ENCODE data around the gene HCK.
"Not testable (repeated sequence)": the region's sequence is repeated elsewhere in the genome, so short reads cannot be mapped to it uniquely, and the experiment has no call there.

HCK gene

GRCh38 chr20:32031007-32031958 is 20.8 kb upstream of the HCK start:
- Histone ChIP-seq H3K27ac (ENCODE audit: low read depth, low read length) (no peak overlapping the region), H3K36me3 (ENCODE audit: insufficient read depth, low read length) (no peaks in the 10 kb centered on the region), H3K4me3 (ENCODE audit: low read depth, low read length) (no peak overlapping the region), H3K4me1 (ENCODE audit: control insufficient read depth, insufficient read depth, low read length, unreplicated experiment) (no peaks in the 10 kb centered on the region), H3K79me2 (ENCODE audit: control insufficient read depth, insufficient read depth, low read length, unreplicated experiment) (no peaks in the 10 kb centered on the region), H2AFZ (ENCODE audit: low read length, unreplicated experiment) (no peak overlapping the region), H3K27me3 (ENCODE audit: insufficient read depth, low read length) (peaks cover 52% of the 10 kb centered on the region)

- no peak overlapping the region for H3K4me3 ChIP-seq (ENCODE audit: low read depth, low read length)
- no peak overlapping the region for H2AFZ ChIP-seq (ENCODE audit: low read length, unreplicated experiment)
- H3K36me3 ChIP-seq (ENCODE audit: insufficient read depth, low read length), result no peaks in the 10 kb centered on the region
- no peak overlapping the region for H3K27ac ChIP-seq (ENCODE audit: low read depth, low read length)
- H3K79me2 ChIP-seq (ENCODE audit: control insufficient read depth, insufficient read depth, low read length, unreplicated experiment), result no peaks in the 10 kb centered on the region
- H3K27me3 ChIP-seq (ENCODE audit: insufficient read depth, low read length), result peaks cover 54% of the 10 kb centered on the region
- H3K4me1 ChIP-seq (ENCODE audit: control insufficient read depth, insufficient read depth, low read length, unreplicated experiment), result no peaks in the 10 kb centered on the region
Observed at GRCh38 chr20:32033316-32033715, 18.7 kb upstream of the HCK start.

GRCh38 chr20:32033721-32034120 is 18.3 kb upstream of the HCK start:
- H3K36me3 ChIP-seq (ENCODE audit: insufficient read depth, low read length); H3K4me1 ChIP-seq (ENCODE audit: control insufficient read depth, insufficient read depth, low read length, unreplicated experiment); H3K4me3 ChIP-seq (ENCODE audit: low read depth, low read length); H3K79me2 ChIP-seq (ENCODE audit: control insufficient read depth, insufficient read depth, low read length, unreplicated experiment); H3K27ac ChIP-seq (ENCODE audit: low read depth, low read length); H2AFZ ChIP-seq (ENCODE audit: low read length, unreplicated experiment): not testable (repeated sequence)
- H3K27me3 ChIP-seq (ENCODE audit: insufficient read depth, low read length), result peaks cover 54% of the 10 kb centered on the region

GRCh38 chr20:32034581-32035425 is 17.2 kb upstream of the HCK start:
- no peak overlapping the region for H3K27ac ChIP-seq (ENCODE audit: low read depth, low read length)

GRCh38 chr20:32035426-32035779 is 16.6 kb upstream of the HCK start:
- Histone ChIP-seq H3K27me3 (ENCODE audit: insufficient read depth, low read length) (peaks cover 60% of the 10 kb centered on the region), H3K79me2 (ENCODE audit: control insufficient read depth, insufficient read depth, low read length, unreplicated experiment) (no peaks in the 10 kb centered on the region), H2AFZ (ENCODE audit: low read length, unreplicated experiment) (no peak overlapping the region), H3K4me1 (ENCODE audit: control insufficient read depth, insufficient read depth, low read length, unreplicated experiment) (no peaks in the 10 kb centered on the region), H3K4me3 (ENCODE audit: low read depth, low read length) (no peak overlapping the region), H3K27ac (ENCODE audit: low read depth, low read length) (no peak overlapping the region), H3K36me3 (ENCODE audit: insufficient read depth, low read length) (no peaks in the 10 kb centered on the region)

More at GRCh38 chr20:32034581-32035425, 17.2 kb upstream of the HCK start:
- Histone ChIP-seq H3K4me3 (ENCODE audit: low read depth, low read length) (no peak overlapping the region), H3K36me3 (ENCODE audit: insufficient read depth, low read length) (no peaks in the 10 kb centered on the region), H3K4me1 (ENCODE audit: control insufficient read depth, insufficient read depth, low read length, unreplicated experiment) (no peaks in the 10 kb centered on the region), H2AFZ (ENCODE audit: low read length, unreplicated experiment) (no peak overlapping the region), H3K27me3 (ENCODE audit: insufficient read depth, low read length) (peaks cover 60% of the 10 kb centered on the region), H3K79me2 (ENCODE audit: control insufficient read depth, insufficient read depth, low read length, unreplicated experiment) (no peaks in the 10 kb centered on the region)

- no peaks in the 10 kb centered on the region for H3K4me1 ChIP-seq (ENCODE audit: control insufficient read depth, insufficient read depth, low read length, unreplicated experiment)
- no peaks in the 10 kb centered on the region for H3K36me3 ChIP-seq (ENCODE audit: insufficient read depth, low read length)
- no peak overlapping the region for H3K4me3 ChIP-seq (ENCODE audit: low read depth, low read length)
- H3K27ac ChIP-seq (ENCODE audit: low read depth, low read length), result no peak overlapping the region
- no peak overlapping the region for H2AFZ ChIP-seq (ENCODE audit: low read length, unreplicated experiment)
- peaks cover 62% of the 10 kb centered on the region for H3K27me3 ChIP-seq (ENCODE audit: insufficient read depth, low read length)
- no peaks in the 10 kb centered on the region for H3K79me2 ChIP-seq (ENCODE audit: control insufficient read depth, insufficient read depth, low read length, unreplicated experiment)
Observed at GRCh38 chr20:32036252-32036651, 15.8 kb upstream of the HCK start.

GRCh38 chr20:32036716-32037485 is 15.1 kb upstream of the HCK start:
- H2AFZ ChIP-seq (ENCODE audit: low read length, unreplicated experiment), result no peak overlapping the region
- H3K4me1 ChIP-seq (ENCODE audit: control insufficient read depth, insufficient read depth, low read length, unreplicated experiment), result no peaks in the 10 kb centered on the region
- H3K4me3 ChIP-seq (ENCODE audit: low read depth, low read length), result no peak overlapping the region
- H3K79me2 ChIP-seq (ENCODE audit: control insufficient read depth, insufficient read depth, low read length, unreplicated experiment), result no peaks in the 10 kb centered on the region
- H3K36me3 ChIP-seq (ENCODE audit: insufficient read depth, low read length), result no peaks in the 10 kb centered on the region
- no peak overlapping the region for H3K27ac ChIP-seq (ENCODE audit: low read depth, low read length)
- H3K27me3 ChIP-seq (ENCODE audit: insufficient read depth, low read length), result peaks cover 69% of the 10 kb centered on the region

- no peak overlapping the region for H3K4me3 ChIP-seq (ENCODE audit: low read depth, low read length)
- no peak overlapping the region for H3K27ac ChIP-seq (ENCODE audit: low read depth, low read length)
- peaks cover 70% of the 10 kb centered on the region for H3K27me3 ChIP-seq (ENCODE audit: insufficient read depth, low read length)
- no peaks in the 10 kb centered on the region for H3K36me3 ChIP-seq (ENCODE audit: insufficient read depth, low read length)
- no peaks in the 10 kb centered on the region for H3K79me2 ChIP-seq (ENCODE audit: control insufficient read depth, insufficient read depth, low read length, unreplicated experiment)
- H2AFZ ChIP-seq (ENCODE audit: low read length, unreplicated experiment), result no peak overlapping the region
- H3K4me1 ChIP-seq (ENCODE audit: control insufficient read depth, insufficient read depth, low read length, unreplicated experiment), result no peaks in the 10 kb centered on the region
Observed at GRCh38 chr20:32037929-32038328, 14.1 kb upstream of the HCK start.

GRCh38 chr20:32040142-32040953 is 11.7 kb upstream of the HCK start:
- Histone ChIP-seq H3K36me3 (ENCODE audit: insufficient read depth, low read length) (no peaks in the 10 kb centered on the region), H3K4me3 (ENCODE audit: low read depth, low read length) (no peak overlapping the region), H3K27ac (ENCODE audit: low read depth, low read length) (no peak overlapping the region), H2AFZ (ENCODE audit: low read length, unreplicated experiment) (no peak overlapping the region), H3K4me1 (ENCODE audit: control insufficient read depth, insufficient read depth, low read length, unreplicated experiment) (no peaks in the 10 kb centered on the region), H3K79me2 (ENCODE audit: control insufficient read depth, insufficient read depth, low read length, unreplicated experiment) (no peaks in the 10 kb centered on the region), H3K27me3 (ENCODE audit: insufficient read depth, low read length) (peaks cover 64% of the 10 kb centered on the region)

- no peaks in the 10 kb centered on the region for H3K4me1 ChIP-seq (ENCODE audit: control insufficient read depth, insufficient read depth, low read length, unreplicated experiment)
- no peak overlapping the region for H2AFZ ChIP-seq (ENCODE audit: low read length, unreplicated experiment)
- H3K27me3 ChIP-seq (ENCODE audit: insufficient read depth, low read length), result peaks cover 83% of the 10 kb centered on the region
- H3K79me2 ChIP-seq (ENCODE audit: control insufficient read depth, insufficient read depth, low read length, unreplicated experiment), result no peaks in the 10 kb centered on the region
- no peak overlapping the region for H3K27ac ChIP-seq (ENCODE audit: low read depth, low read length)
- no peaks in the 10 kb centered on the region for H3K36me3 ChIP-seq (ENCODE audit: insufficient read depth, low read length)
- no peak overlapping the region for H3K4me3 ChIP-seq (ENCODE audit: low read depth, low read length)
Observed at GRCh38 chr20:32045999-32046398, 6.0 kb upstream of the HCK start.

Measured in ACC112 (cell line).